Suprapubic skin (tissue), 3 donors: ENCODE measurements around the gene LDB2.

ENCODE experiments used
- CTCF ChIP-seq, 2 donors: fragments of 200-600 bp in 1 of 2; fragments of 450-650 bp in 1 of 2; sonication (generic) in 1 of 2; IDR thresholded peaks; one replicate each; pipeline ENCODE4 v1.5.1; 2016 to 2019; ENCODE audit warnings: antibody characterized with exemption in 2 of 2, mild to moderate bottlenecking in 1 of 2, moderate library complexity in 1 of 2
- POLR2A ChIP-seq, 2 donors: fragments of 450-650 bp; IDR thresholded peaks; one replicate each; pipeline ENCODE4 v1.6.1; 2017; ENCODE audit warnings: antibody characterized with exemption in 2 of 2, mild to moderate bottlenecking in 2 of 2, moderate library complexity in 2 of 2

- no peak for TF ChIP-seq POLR2A (IDR thresholded peaks at IDR 0.05)
- no peak for TF ChIP-seq CTCF (IDR thresholded peaks at IDR 0.05)
These were observed 91.1 kb downstream of the LDB2 start for GRCh38 chr4:16807355-16807754.
